ENCODE data around the gene ERCC1. TPM values are rescaled to one million over a fixed set of nuclear protein-coding genes. Genes with fewer than 3 reads are reported as not detected.

Gene ERCC1
- polyA plus RNA-seq, 1 donor from 2014 or later = 50.2 TPM

GRCh38 chr19:45361608-45362007, 62.1 kb downstream of the ERCC1 start:
- H3K4me1 Mint-ChIP-seq = no peaks in the 10 kb centered on the region
- H3K27ac Mint-ChIP-seq = no peak overlapping the region

DNA sequence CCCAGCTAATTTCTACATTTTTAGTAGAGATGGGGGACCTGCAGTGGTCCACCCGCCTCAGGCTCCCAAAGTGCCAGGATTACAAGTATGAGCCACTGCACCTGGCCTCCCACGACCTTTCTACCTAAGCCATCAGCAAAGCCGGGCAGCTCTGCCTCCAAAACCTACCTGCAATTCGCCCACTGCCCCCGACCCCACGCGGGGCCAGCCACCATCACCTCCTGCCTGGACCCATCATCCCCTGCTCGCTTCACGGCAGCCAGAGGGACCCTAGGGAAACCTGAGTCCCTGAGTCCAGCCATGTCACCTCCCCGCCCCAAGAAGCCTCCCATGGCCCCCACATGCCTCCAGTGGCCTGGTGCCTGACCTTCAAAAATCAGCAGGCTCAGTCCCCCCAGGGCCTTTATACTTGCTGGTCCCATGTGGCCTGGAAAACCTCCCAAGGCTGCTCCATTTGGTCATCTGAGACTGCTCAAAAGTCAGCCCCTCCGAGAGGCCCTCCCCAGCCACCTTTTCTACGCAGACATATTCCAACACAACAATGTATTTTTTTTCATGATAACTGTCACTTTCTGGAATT, 65.4 kb downstream of the ERCC1 start:
- Mint-ChIP-seq H3K27ac (no peak overlapping the region), H3K27me3 (no peaks in the 10 kb centered on the region), H3K36me3 (peaks cover 13% of the 10 kb centered on the region), H3K9me3 (no peaks in the 10 kb centered on the region), H3K4me1 (peaks cover 0 to 2% (median 0%) of the 10 kb centered on the region in 3 donors), H3K4me3 (no peak overlapping the region)

More at GRCh38 chr19:45361608-45362007, 62.1 kb downstream of the ERCC1 start:
- H3K9me3 Mint-ChIP-seq = no peaks in the 10 kb centered on the region
- no peaks in the 10 kb centered on the region for H3K27me3 Mint-ChIP-seq
- H3K4me3 Mint-ChIP-seq = no peak overlapping the region
- peaks cover 14% of the 10 kb centered on the region for H3K36me3 Mint-ChIP-seq

DNA sequence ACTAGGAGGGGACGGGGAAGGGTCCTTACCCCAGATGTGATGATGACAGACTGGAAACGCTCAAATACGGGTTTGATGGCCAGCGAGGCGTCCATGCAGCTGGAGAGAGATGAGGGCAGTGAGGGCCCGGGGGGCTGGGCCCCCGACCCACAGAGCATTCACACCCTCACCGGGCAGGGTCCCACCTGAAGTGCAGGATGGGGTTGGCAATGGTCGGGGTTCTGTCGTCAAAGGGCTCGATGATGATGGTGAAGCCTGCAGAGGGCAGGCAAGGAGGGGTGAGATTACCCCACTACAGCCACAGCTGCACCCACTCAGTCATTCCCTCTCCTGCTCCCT, 66.3 kb downstream of the ERCC1 start:
- H3K36me3 Mint-ChIP-seq = peaks cover 13% of the 10 kb centered on the region
- no peak overlapping the region for H3K4me3 Mint-ChIP-seq
- H3K4me1 Mint-ChIP-seq = peaks cover 0 to 2% (median 0%) of the 10 kb centered on the region in 3 donors
- no peaks in the 10 kb centered on the region for H3K27me3 Mint-ChIP-seq
- H3K9me3 Mint-ChIP-seq = no peaks in the 10 kb centered on the region
- H3K27ac Mint-ChIP-seq = no peak overlapping the region

Other genes starting within 250 kb of the ERCC1 start
- gene TRAPPC6A, start 245.7 kb downstream of the ERCC1 start, polyA plus RNA-seq = 158 TPM
- gene BLOC1S3, start 245.1 kb downstream of the ERCC1 start, polyA plus RNA-seq = 16.2 TPM
- gene EXOC3L2, start 178.5 kb downstream of the ERCC1 start, polyA plus RNA-seq = not detected
- 0.58 TPM for gene MARK4, start 172.6 kb downstream of the ERCC1 start, polyA plus RNA-seq
- not detected for gene CKM, start 101.0 kb downstream of the ERCC1 start, polyA plus RNA-seq
- not detected for gene KLC3, start 83.2 kb downstream of the ERCC1 start, polyA plus RNA-seq
- 6.6 TPM for gene ERCC2, start 53.3 kb downstream of the ERCC1 start, polyA plus RNA-seq
- gene PPP1R13L, start 18.8 kb downstream of the ERCC1 start, polyA plus RNA-seq = 1.6 TPM
- gene POLR1G, start 17.3 kb downstream of the ERCC1 start, polyA plus RNA-seq = 2.2 TPM
- gene FOSB, start 44.1 kb upstream of the ERCC1 start, polyA plus RNA-seq = 48.1 TPM
- gene RTN2, start 73.1 kb upstream of the ERCC1 start, polyA plus RNA-seq = 0.71 TPM
- gene PPM1N, start 74.5 kb upstream of the ERCC1 start, polyA plus RNA-seq = 4.0 TPM
- 111 TPM for gene VASP, start 83.6 kb upstream of the ERCC1 start, polyA plus RNA-seq
- 19.9 TPM for gene OPA3, start 160.9 kb upstream of the ERCC1 start, polyA plus RNA-seq
- gene GPR4, start 178.3 kb upstream of the ERCC1 start, polyA plus RNA-seq = not detected
- gene EML2, start 215.5 kb upstream of the ERCC1 start, polyA plus RNA-seq = 18.5 TPM
- gene GIPR, start 244.3 kb upstream of the ERCC1 start, polyA plus RNA-seq = not detected

Data from IgD-negative memory B cell (primary cell).